H1 (cell line): ENCODE measurements around the gene MOGAT3.

ENCODE experiments used
- EZH2 ChIP-seq: fragments of 200-600 bp; sonication (generic); IDR thresholded peaks from 2 replicates; pipeline ENCODE4 v1.7.1; 2012; ENCODE audit warnings: low read depth, mild to moderate bottlenecking, moderate library complexity, low read length, inconsistent platforms; ENCODE audit not compliant: severe bottlenecking
- JUND ChIP-seq: IDR thresholded peaks from 2 replicates; pipeline ENCODE4 v1.6.1; 2011; ENCODE audit warnings: mild to moderate bottlenecking, improper control_type of control experiment, low read length
- RAD21 ChIP-seq, 2 experiments: IDR thresholded peaks in 1 of 2; conservative IDR thresholded peaks in 1 of 2; 2 replicates each; pipeline ENCODE4 v1.6.1; 2011; ENCODE audit warnings: low read depth in 2 of 2, low read length in 2 of 2, improper control_type of control experiment in 1 of 2, inconsistent platforms in 1 of 2, mild to moderate bottlenecking in 1 of 2, moderate library complexity in 1 of 2
- TBP ChIP-seq: IDR thresholded peaks from 2 replicates; pipeline ENCODE4 v1.6.1; 2011; ENCODE audit warnings: low read depth, low read length, improper control_type of control experiment
- TF ChIP-seq, protein P1 (sequence below), 3 experiments: IDR thresholded peaks; 1 replicate in 2 of 3; 2 replicates in 1 of 3; pipeline versions ENCODE4 v1.5.1 to v1.6.1; 2011; ENCODE audit warnings: low read length in 3 of 3, mild to moderate bottlenecking in 3 of 3, inconsistent platforms in 2 of 3, low read depth in 1 of 3, moderate library complexity in 1 of 3; ENCODE audit not compliant: insufficient read depth in 1 of 3; ENCODE audit errors: control extremely low read depth in 1 of 3

DNA sequence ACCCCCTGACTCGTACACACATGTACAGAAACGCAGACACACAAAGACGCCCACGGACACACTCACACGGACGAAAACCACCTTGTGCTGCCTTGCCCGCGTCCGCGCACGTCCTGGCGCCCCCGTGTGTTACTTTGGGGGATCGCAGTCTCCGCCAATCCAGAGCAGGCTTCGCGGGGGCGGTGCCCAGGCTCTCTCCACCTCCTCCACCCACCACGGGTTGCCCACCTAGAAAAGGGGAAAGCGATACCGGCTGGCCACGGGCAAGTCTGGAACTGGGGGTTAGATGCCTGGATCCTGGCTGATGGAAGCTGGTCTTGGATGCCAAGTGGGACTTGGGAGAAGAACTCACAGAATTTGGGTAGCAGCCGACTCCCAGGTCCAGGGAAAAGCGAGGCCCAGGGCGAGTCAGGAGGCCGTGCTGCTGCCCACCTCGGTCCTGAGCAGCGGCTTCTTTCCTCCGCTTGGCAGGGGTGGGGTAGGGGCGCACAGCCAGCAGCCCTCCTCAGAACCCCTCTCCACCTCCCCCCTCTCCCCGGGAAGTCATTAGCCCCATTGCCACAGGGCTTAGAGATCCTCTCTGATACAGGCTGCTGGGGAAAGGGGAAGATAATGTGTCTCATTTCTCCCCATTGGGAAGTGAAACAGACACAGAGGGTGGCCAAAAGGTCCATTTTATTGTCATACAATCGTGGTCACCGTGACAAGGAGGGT lies 30.8 kb downstream of the MOGAT3 start:
- TF ChIP-seq EZH2 (peak; percentile 4), JUND (0 out of 2 replicates have a peak, but pooled peaks have one; percentile 20), RAD21 (IDR thresholded peaks at IDR 0.05 in 1 of 2, conservative IDR thresholded peaks at IDR 0.05 in 1 of 2; ENCODE audit: low read depth in 2 of 2, low read length in 2 of 2) (peak; percentile 54 to 66), TBP (no peak)
- TF ChIP-seq, protein P1, sequence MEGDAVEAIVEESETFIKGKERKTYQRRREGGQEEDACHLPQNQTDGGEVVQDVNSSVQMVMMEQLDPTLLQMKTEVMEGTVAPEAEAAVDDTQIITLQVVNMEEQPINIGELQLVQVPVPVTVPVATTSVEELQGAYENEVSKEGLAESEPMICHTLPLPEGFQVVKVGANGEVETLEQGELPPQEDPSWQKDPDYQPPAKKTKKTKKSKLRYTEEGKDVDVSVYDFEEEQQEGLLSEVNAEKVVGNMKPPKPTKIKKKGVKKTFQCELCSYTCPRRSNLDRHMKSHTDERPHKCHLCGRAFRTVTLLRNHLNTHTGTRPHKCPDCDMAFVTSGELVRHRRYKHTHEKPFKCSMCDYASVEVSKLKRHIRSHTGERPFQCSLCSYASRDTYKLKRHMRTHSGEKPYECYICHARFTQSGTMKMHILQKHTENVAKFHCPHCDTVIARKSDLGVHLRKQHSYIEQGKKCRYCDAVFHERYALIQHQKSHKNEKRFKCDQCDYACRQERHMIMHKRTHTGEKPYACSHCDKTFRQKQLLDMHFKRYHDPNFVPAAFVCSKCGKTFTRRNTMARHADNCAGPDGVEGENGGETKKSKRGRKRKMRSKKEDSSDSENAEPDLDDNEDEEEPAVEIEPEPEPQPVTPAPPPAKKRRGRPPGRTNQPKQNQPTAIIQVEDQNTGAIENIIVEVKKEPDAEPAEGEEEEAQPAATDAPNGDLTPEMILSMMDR (IDR thresholded peaks at IDR 0.05; ENCODE audit: control extremely low read depth in 1 of 3, insufficient read depth in 1 of 3, low read depth in 1 of 3, low read length in 3 of 3), result peak in 2 of 3 experiments; percentile 79 to 89; a peak in 3 of 4 replicates
